GM19035 (cell line): ENCODE measurements around the gene LEFTY1.
A peak's percentile ranks its signal among the peaks of the same experiment; 100 is the strongest.

Experiments used
- ATAC-seq: cut with Tn5 transposase; IDR thresholded peaks from one replicate; pipeline ENCODE4 v1.9.1; 2021; ENCODE audit not compliant: unreplicated experiment

The LEFTY1 gene

GRCh38 chr1:225917101-225917500 lies 28.2 kb upstream of the LEFTY1 start:
- no peak for ATAC-seq

- no peak for ATAC-seq
Measured at GRCh38 chr1:225915538-225915991, 26.6 kb upstream of the LEFTY1 start.

- no peak for ATAC-seq
Measured at GRCh38 chr1:225914947-225915346, 26.0 kb upstream of the LEFTY1 start.

- no peak for ATAC-seq
Measured at GRCh38 chr1:225914391-225914790, 25.4 kb upstream of the LEFTY1 start.

GRCh38 chr1:225911191-225912130 lies 22.5 kb upstream of the LEFTY1 start:
- ATAC-seq, result peak; percentile 79

GRCh38 chr1:225909477-225909876 lies 20.5 kb upstream of the LEFTY1 start:
- ATAC-seq, result no peak

- no peak for ATAC-seq
Measured at GRCh38 chr1:225908773-225909172, 19.8 kb upstream of the LEFTY1 start.

GRCh38 chr1:225908013-225908640 lies 19.2 kb upstream of the LEFTY1 start:
- no peak for ATAC-seq

- ATAC-seq, result no peak
Measured at GRCh38 chr1:225907341-225907740, 18.4 kb upstream of the LEFTY1 start.

GRCh38 chr1:225906467-225906866 lies 17.5 kb upstream of the LEFTY1 start:
- no peak for ATAC-seq

GRCh38 chr1:225903623-225904022 lies 14.7 kb upstream of the LEFTY1 start:
- no peak for ATAC-seq

- no peak for ATAC-seq
Measured at GRCh38 chr1:225899044-225899925, 10.3 kb upstream of the LEFTY1 start.

GRCh38 chr1:225897595-225898514 lies 8.9 kb upstream of the LEFTY1 start:
- no peak for ATAC-seq

- peak; percentile 100 for ATAC-seq
Measured at GRCh38 chr1:225896937-225897549, 8.1 kb upstream of the LEFTY1 start.

GRCh38 chr1:225896494-225896893 lies 7.5 kb upstream of the LEFTY1 start:
- ATAC-seq, result no peak

GRCh38 chr1:225892307-225892706 lies 3.4 kb upstream of the LEFTY1 start:
- no peak for ATAC-seq

GRCh38 chr1:225891229-225891972 lies 2.5 kb upstream of the LEFTY1 start:
- ATAC-seq, result no peak

- no peak for ATAC-seq
Measured at GRCh38 chr1:225890346-225891228, 1.6 kb upstream of the LEFTY1 start.
